ENCODE results near the gene EEF1A2. TPM values are rescaled to one million over a fixed set of nuclear protein-coding genes. Genes with fewer than 3 reads are reported as not detected.

EEF1A2 gene
- total RNA-seq, 4 donors from 2014 or later, result 13.3 to 26.8 (median 22.9) TPM

DNA sequence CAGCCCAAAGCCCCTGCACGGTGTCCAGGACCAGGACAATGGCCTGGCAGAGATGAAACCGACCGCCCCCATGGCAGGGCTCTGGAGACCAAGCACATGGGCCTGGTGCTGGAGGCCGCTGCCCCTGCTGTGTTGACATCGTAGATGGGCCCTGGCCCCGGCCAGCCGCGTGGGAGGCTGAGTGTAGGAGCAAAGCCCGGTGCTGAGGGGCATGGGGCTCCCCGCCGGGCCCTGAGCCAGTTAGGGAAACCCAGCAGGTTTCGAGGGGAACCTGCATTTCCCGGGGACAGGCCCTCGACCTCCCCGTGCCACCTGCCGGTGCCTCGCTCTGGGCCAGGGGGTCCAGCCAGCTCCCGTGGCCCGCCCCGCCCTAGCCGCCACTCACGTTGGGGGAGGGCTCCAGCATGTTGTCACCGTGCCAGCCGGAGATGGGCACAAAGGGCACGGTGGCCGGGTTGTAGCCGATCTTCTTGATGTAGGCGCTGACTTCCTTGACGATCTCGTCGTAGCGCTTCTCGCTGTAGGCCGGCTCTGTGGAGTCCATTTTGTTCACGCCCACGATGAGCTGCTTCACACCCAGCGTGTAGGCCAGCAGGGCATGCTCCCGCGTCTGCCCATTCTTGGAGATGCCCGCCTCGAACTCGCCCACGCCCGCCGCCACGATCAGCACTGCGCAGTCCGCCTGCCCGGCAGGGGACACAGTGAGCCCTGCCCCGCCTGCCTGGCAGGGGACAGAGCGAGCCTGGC is 4.3 kb downstream of the EEF1A2 start:
- no peak for DNase-seq (ENCODE audit: low spot score in 2 of 2)
- 84 to 89% methylated on average over 34 to 42 of the region's 51 CpGs for WGBS, 2 donors
- no peak overlapping the region for H3K4me3 ChIP-seq (ENCODE audit: low read depth, poor library complexity, severe bottlenecking)
- intact Hi-C loops (cut with DNase I; ENCODE audit: low total_unique reads), result no loop called here
- TF ChIP-seq, protein P1, sequence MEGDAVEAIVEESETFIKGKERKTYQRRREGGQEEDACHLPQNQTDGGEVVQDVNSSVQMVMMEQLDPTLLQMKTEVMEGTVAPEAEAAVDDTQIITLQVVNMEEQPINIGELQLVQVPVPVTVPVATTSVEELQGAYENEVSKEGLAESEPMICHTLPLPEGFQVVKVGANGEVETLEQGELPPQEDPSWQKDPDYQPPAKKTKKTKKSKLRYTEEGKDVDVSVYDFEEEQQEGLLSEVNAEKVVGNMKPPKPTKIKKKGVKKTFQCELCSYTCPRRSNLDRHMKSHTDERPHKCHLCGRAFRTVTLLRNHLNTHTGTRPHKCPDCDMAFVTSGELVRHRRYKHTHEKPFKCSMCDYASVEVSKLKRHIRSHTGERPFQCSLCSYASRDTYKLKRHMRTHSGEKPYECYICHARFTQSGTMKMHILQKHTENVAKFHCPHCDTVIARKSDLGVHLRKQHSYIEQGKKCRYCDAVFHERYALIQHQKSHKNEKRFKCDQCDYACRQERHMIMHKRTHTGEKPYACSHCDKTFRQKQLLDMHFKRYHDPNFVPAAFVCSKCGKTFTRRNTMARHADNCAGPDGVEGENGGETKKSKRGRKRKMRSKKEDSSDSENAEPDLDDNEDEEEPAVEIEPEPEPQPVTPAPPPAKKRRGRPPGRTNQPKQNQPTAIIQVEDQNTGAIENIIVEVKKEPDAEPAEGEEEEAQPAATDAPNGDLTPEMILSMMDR (IDR thresholded peaks at IDR 0.05), result no peak
- no peak for TF ChIP-seq POLR2A (IDR thresholded peaks at IDR 0.05)

DNA sequence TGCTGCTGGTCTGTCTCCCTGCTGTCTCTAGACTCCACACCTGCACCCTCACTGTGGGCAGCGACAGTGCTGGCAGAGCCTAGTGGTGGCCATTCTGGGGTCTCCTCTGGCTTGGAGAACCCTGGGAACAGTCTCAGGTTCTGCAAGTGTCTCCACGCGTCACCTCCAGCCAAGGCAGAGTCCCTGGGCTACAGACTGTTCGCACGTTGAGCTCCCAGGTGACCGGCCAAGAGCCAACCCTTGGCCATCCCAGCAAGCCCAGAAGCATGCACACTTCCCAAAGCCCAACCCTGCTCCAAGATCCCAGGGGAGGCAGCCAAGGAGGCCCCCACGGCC is 4.8 kb downstream of the EEF1A2 start:
- intact Hi-C loops (cut with DNase I; ENCODE audit: low total_unique reads), result no loop called here
- TF ChIP-seq, protein P1 (IDR thresholded peaks at IDR 0.05), result no peak
- TF ChIP-seq POLR2A (IDR thresholded peaks at IDR 0.05), result no peak
- H3K4me3 ChIP-seq (ENCODE audit: low read depth, poor library complexity, severe bottlenecking), result no peak overlapping the region
- WGBS, 2 donors, result 67 to 78% methylated on average over 4 to 6 of the region's 7 CpGs
- no peak for DNase-seq (ENCODE audit: low spot score in 2 of 2)

DNA sequence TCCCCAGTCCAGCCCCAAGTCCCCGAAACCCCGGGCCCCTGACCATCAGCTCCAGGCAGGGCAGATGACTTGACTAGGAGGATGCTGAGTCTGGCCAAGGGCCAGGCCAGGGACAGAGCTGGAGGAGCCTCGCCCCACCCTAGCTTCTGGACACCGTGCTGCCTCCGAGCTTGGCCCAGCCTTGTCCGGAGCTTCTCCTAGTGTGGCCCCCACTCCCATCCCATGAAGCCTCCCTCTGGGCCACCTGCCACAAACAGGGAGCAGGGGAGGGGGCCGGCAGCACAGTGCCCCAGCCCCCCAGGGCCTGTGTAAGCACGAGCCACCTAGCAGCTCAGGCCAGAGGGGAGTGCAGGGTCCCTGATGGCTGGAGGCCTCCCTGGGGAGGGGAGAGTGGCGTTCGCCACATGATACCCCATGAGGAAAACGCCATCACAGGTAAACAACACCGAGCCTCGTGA is 5.3 kb downstream of the EEF1A2 start:
- no peak for TF ChIP-seq POLR2A (IDR thresholded peaks at IDR 0.05)
- TF ChIP-seq, protein P1 (IDR thresholded peaks at IDR 0.05), result no peak
- WGBS, 2 donors, result 49 to 76% methylated on average over 12 of the region's 13 CpGs
- no peak for DNase-seq (ENCODE audit: low spot score in 2 of 2)
- H3K4me3 ChIP-seq (ENCODE audit: low read depth, poor library complexity, severe bottlenecking), result no peak overlapping the region
- intact Hi-C loops (cut with DNase I; ENCODE audit: low total_unique reads), result no loop called here

DNA sequence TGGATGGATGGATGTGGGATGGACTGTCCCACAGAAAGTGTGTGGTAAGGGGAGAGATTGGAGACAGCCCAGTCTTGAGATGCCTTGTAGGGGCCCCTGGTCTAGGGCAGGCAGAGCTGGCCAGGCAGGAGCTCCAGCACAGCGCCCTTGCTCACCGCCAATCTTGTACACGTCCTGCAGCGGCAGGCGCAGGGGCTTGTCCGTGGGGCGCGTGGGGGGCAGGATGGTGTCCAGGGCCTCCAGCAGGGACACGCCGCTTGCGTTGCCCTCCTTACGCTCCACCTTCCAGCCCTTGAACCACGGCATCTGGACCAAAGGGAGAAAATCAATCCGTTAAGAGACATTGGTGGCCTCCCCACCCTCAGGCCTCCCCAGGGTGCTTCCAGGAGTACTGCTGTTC is 5.9 kb downstream of the EEF1A2 start:
- intact Hi-C loops (cut with DNase I; ENCODE audit: low total_unique reads), result no loop called here
- no peak for DNase-seq (ENCODE audit: low spot score in 2 of 2)
- H3K4me3 ChIP-seq (ENCODE audit: low read depth, poor library complexity, severe bottlenecking), result no peak overlapping the region
- 91 to 94% methylated on average over 14 of the region's 14 CpGs for WGBS, 2 donors
- TF ChIP-seq, protein P1 (IDR thresholded peaks at IDR 0.05), result no peak
- TF ChIP-seq POLR2A (IDR thresholded peaks at IDR 0.05), result no peak

DNA sequence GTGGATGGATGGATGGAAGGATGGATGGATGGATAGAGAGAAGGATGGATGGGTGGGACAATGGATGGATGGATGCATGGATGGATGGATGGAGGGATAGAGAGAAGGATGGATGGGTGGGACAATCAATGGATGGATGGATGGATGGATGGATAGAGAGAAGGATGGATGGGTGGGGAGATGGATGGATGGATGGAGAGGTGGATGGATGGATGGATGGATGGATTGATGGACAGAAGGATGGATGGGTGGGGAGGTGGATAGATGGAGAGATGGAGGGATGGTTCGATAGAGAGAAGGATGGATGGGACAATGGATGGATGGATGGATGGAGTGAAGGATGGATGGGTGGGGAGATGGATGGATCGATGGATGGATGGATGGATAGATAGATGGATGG is 6.4 kb downstream of the EEF1A2 start:
- H3K4me3 ChIP-seq (ENCODE audit: low read depth, poor library complexity, severe bottlenecking), result no peak overlapping the region
- TF ChIP-seq, protein P1 (IDR thresholded peaks at IDR 0.05), result no peak
- no peak for TF ChIP-seq POLR2A (IDR thresholded peaks at IDR 0.05)
- intact Hi-C loops (cut with DNase I; ENCODE audit: low total_unique reads), result no loop called here
- DNase-seq (ENCODE audit: low spot score in 2 of 2), result no peak
- WGBS, 2 donors, result 91 to 94% methylated on average over 2 of the region's 2 CpGs

Data from lower leg skin (tissue), 4 donors.